Smooth muscle cell (in vitro differentiated cells): ENCODE measurements around the gene ASAP3. TPM values are rescaled to one million over a fixed set of nuclear protein-coding genes. Genes with fewer than 3 reads are reported as not detected.

Experiments used
- DNase-seq: peaks from one replicate; lab custom pipeline; 2025; ENCODE audit not compliant: unreplicated experiment; lab: John Stamatoyannopoulos, UW
- H2AFZ ChIP-seq: fragments of 200-600 bp; sonication (generic); 2 replicates; pipeline ENCODE4 v1.6.0; 2016; ENCODE audit warnings: antibody characterized with exemption, low read depth, mild to moderate bottlenecking
- H3F3A ChIP-seq: fragments of 200-600 bp; sonication (generic); 2 replicates; pipeline ENCODE4 v1.6.0; 2017; ENCODE audit warnings: antibody characterized with exemption, low read depth
- H3K27ac ChIP-seq: fragments of 200-600 bp; sonication (generic); 2 replicates; pipeline ENCODE4 v1.5.1; 2016; ENCODE audit warnings: low read depth, mild to moderate bottlenecking
- H3K27me3 ChIP-seq: fragments of 200-600 bp; sonication (generic); 2 replicates; pipeline ENCODE4 v1.6.1; 2016; ENCODE audit warnings: low read depth, mild to moderate bottlenecking
- H3K36me3 ChIP-seq: fragments of 200-600 bp; sonication (generic); 2 replicates; pipeline ENCODE4 v1.5.1; 2016; ENCODE audit warnings: low read depth
- H3K4me1 ChIP-seq: fragments of 200-600 bp; sonication (generic); 2 replicates; pipeline ENCODE4 v1.5.1; 2016; ENCODE audit warnings: low read depth
- H3K4me2 ChIP-seq: fragments of 200-600 bp; sonication (generic); 2 replicates; pipeline ENCODE4 v1.6.0; 2016; ENCODE audit warnings: mild to moderate bottlenecking
- H3K4me3 ChIP-seq: fragments of 200-600 bp; sonication (generic); 2 replicates; pipeline ENCODE4 v1.5.1; 2016; ENCODE audit warnings: mild to moderate bottlenecking
- H3K79me2 ChIP-seq: fragments of 200-600 bp; sonication (generic); 2 replicates; pipeline ENCODE4 v1.6.0; 2016; ENCODE audit warnings: low read depth, mild to moderate bottlenecking
- H3K9ac ChIP-seq: fragments of 200-600 bp; sonication (generic); 2 replicates; pipeline ENCODE4 v1.6.0; 2016; ENCODE audit warnings: low read depth
- H3K9me3 ChIP-seq: fragments of 200-600 bp; sonication (generic); replicated peaks from 2 replicates; pipeline ENCODE4 v1.5.1; 2016; ENCODE audit warnings: low read depth
- H4K20me1 ChIP-seq: fragments of 200-600 bp; sonication (generic); 2 replicates; pipeline ENCODE4 v1.6.0; 2016; ENCODE audit warnings: low read depth
- WGBS: methylation state at CpG from one replicate; pipeline ENCODE4 v1.1.7; 2016; ENCODE audit warnings: low lambda C conversion rate; 5-methylcytosine and 5-hydroxymethylcytosine counted together
- polyA plus RNA-seq: library from polyadenylated mRNA; unstranded; fragments of >200 nt; fragmentation: Nextera tagmentation; extraction: Ambion mirVana; gene quantifications from 2 replicates; pipeline ENCODE4 v1.2.1, GENCODE V29; 2016
- total RNA-seq: library from RNA; depleted of rRNA; stranded (reverse); fragments of >200 nt; gene quantifications from 2 replicates; pipeline ENCODE4 v1.2.3, GENCODE V29; 2014
- TF ChIP-seq, protein P1 (sequence below): fragments of 200-600 bp; sonication (generic); IDR thresholded peaks from 2 replicates; pipeline ENCODE4 v1.5.1; 2017; ENCODE audit warnings: borderline replicate concordance, mild to moderate bottlenecking, antibody characterized with exemption; ENCODE audit not compliant: insufficient read depth, poor library complexity, severe bottlenecking

ASAP3 gene
- total and polyA plus RNA-seq, 2 experiments from 2014 or later: 16.3 to 28.9 TPM

DNA sequence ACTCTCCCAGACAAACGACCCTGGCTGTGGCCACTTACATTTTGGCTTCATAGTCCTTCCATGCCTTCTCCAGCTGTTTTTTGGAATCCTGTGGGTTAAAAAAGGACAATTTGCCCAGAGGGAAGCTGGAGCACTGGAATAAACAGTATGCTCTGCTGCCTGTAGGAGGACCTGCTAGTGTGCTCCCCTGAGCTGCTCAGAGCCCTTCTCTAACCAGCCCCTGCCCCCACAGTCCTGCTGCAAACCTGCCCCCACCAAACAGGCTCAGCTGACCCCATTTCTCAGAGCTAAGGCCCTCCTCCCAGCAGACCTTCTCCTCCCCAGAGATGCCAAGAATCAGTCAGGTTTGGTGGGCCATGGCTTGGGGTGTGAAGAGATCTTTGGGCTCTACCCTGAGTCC is 32.5 kb downstream of the ASAP3 start:
- DNase-seq: no peak
- Histone ChIP-seq H3F3A (no peaks in the 10 kb centered on the region), H3K9me3 (no peaks in the 10 kb centered on the region), H3K9ac (no peak overlapping the region), H3K4me1 (no peaks in the 10 kb centered on the region), H2AFZ (no peak overlapping the region), H3K79me2 (no peaks in the 10 kb centered on the region), H4K20me1 (peaks cover 4% of the 10 kb centered on the region), H3K4me2 (no peak overlapping the region), H3K36me3 (no peaks in the 10 kb centered on the region), H3K27ac (no peak overlapping the region), H3K27me3 (no peaks in the 10 kb centered on the region), H3K4me3 (no peak overlapping the region)
- WGBS: 96% methylated on average over 1 of the region's 1 CpG
- TF ChIP-seq, protein P1, sequence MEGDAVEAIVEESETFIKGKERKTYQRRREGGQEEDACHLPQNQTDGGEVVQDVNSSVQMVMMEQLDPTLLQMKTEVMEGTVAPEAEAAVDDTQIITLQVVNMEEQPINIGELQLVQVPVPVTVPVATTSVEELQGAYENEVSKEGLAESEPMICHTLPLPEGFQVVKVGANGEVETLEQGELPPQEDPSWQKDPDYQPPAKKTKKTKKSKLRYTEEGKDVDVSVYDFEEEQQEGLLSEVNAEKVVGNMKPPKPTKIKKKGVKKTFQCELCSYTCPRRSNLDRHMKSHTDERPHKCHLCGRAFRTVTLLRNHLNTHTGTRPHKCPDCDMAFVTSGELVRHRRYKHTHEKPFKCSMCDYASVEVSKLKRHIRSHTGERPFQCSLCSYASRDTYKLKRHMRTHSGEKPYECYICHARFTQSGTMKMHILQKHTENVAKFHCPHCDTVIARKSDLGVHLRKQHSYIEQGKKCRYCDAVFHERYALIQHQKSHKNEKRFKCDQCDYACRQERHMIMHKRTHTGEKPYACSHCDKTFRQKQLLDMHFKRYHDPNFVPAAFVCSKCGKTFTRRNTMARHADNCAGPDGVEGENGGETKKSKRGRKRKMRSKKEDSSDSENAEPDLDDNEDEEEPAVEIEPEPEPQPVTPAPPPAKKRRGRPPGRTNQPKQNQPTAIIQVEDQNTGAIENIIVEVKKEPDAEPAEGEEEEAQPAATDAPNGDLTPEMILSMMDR: no peak

DNA sequence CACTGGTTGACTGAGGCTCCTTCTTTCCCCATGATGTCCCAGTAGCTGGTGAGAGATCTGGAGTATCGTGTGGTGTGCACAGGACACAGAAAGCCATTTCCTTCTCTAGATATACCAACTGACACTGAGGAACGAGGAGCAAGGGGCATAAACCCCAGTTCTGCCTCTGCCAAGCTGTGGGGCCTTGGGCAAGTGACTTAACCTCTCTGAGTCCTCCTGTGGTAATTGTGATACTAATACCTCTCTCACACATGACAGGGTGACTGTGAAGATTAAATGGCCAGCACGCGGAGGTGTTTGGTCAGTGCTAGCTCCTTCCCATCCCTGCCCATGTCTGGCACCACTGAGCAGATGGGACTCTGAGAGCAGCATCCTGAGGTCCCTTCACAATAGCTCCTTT is 33.1 kb downstream of the ASAP3 start:
- Histone ChIP-seq H3K4me1 (no peaks in the 10 kb centered on the region), H4K20me1 (no peaks in the 10 kb centered on the region), H3K4me3 (no peak overlapping the region), H3K79me2 (no peaks in the 10 kb centered on the region), H3K36me3 (no peaks in the 10 kb centered on the region), H2AFZ (no peak overlapping the region), H3K4me2 (no peak overlapping the region), H3F3A (no peaks in the 10 kb centered on the region), H3K9me3 (no peaks in the 10 kb centered on the region), H3K27ac (no peak overlapping the region), H3K9ac (no peak overlapping the region), H3K27me3 (no peaks in the 10 kb centered on the region)
- 95% methylated on average over 4 of the region's 4 CpGs for WGBS
- TF ChIP-seq, protein P1: no peak
- no peak for DNase-seq

DNA sequence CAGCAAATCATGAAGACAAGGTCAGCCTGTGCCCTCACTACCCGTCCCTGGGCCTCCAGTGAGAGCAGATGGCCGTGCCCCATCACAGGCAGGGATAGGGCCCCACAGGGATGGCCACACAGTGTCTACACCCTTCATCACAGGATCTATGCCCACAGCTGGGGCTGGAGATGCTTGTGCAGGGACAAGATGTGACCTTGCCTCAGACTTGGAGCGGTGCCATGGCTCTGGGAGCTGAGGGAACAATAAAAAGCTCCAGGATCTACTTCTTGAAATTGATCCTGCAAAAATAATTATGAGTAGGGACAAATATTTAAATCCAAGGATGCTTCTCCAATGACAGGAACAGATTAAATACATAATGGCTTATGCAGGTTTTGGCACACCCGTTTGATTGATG is 34.0 kb downstream of the ASAP3 start:
- Histone ChIP-seq H3F3A (no peaks in the 10 kb centered on the region), H3K4me1 (no peaks in the 10 kb centered on the region), H3K27me3 (no peaks in the 10 kb centered on the region), H3K9ac (no peak overlapping the region), H4K20me1 (no peaks in the 10 kb centered on the region), H3K27ac (no peak overlapping the region), H2AFZ (no peak overlapping the region), H3K4me2 (no peak overlapping the region), H3K79me2 (no peaks in the 10 kb centered on the region), H3K4me3 (no peak overlapping the region), H3K36me3 (no peaks in the 10 kb centered on the region), H3K9me3 (no peaks in the 10 kb centered on the region)
- no peak for DNase-seq
- TF ChIP-seq, protein P1: no peak
- WGBS: 99% methylated on average over 4 of the region's 4 CpGs

DNA sequence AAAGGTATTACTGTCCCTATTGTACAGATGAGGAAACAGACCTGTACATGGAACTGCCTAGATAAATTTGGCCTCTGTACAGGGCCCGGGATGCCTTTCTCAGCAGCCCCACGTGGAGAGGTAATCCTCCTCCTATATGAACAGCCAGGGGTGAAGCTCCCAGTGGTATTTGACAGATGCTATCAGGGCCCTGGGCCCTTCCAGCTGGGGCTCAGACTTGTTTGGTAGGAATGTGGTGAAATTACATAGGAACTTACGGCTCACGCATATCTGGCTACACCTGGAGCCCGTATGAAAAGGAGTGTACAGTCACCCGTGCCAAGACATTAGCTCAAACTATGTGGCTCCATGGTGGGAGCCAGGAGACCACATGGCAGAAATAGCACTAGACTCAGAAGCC is 34.7 kb downstream of the ASAP3 start:
- H3K4me3 ChIP-seq: no peak overlapping the region
- H3K4me2 ChIP-seq: no peak overlapping the region
- 79% methylated on average over 6 of the region's 6 CpGs for WGBS
- no peaks in the 10 kb centered on the region for H4K20me1 ChIP-seq
- H3F3A ChIP-seq: no peaks in the 10 kb centered on the region
- no peak overlapping the region for H3K9ac ChIP-seq
- no peaks in the 10 kb centered on the region for H3K79me2 ChIP-seq
- DNase-seq: no peak
- no peak overlapping the region for H3K27ac ChIP-seq
- H3K9me3 ChIP-seq: no peaks in the 10 kb centered on the region
- TF ChIP-seq, protein P1: no peak
- H3K27me3 ChIP-seq: no peaks in the 10 kb centered on the region
- no peak overlapping the region for H2AFZ ChIP-seq
- no peaks in the 10 kb centered on the region for H3K36me3 ChIP-seq
- no peaks in the 10 kb centered on the region for H3K4me1 ChIP-seq
